ENCODE data around the gene NEK1. TPM values are rescaled to one million over a fixed set of nuclear protein-coding genes. Genes with fewer than 3 reads are reported as not detected.

NEK1 gene
- polyA plus RNA-seq, 1 of the 3 experiments (the other 2 are of a cell fraction), result 2.0 TPM

- CTCF ChIA-PET, result interaction anchor here (0.6 kb wide), 1 partner anchor 440 kb away, joined by 3 read pairs; no protein-coding TSS in a partner anchor
- TF ChIP-seq SIN3A (IDR thresholded peaks at IDR 0.05; ENCODE audit: borderline replicate concordance, low read depth, low read length) (no peak), FOXM1 (IDR thresholded peaks at IDR 0.05; ENCODE audit: low read depth) (no peak), EP300 (IDR thresholded peaks at IDR 0.05; ENCODE audit: borderline replicate concordance in 1 of 2, low read depth in 1 of 2, low read length in 1 of 2) (no peak), ELF1 (IDR thresholded peaks at IDR 0.05) (no peak), RFX5 (IDR thresholded peaks at IDR 0.05; ENCODE audit: low read length) (no peak), FOXJ3 (CRISPR knock-in tag; IDR thresholded peaks at IDR 0.05) (no peak), RAD21 (IDR thresholded peaks at IDR 0.05; ENCODE audit: low read length) (no peak), GATA2 (CRISPR knock-in tag; IDR thresholded peaks at IDR 0.05) (no peak), NFIC (IDR thresholded peaks at IDR 0.05; ENCODE audit: borderline replicate concordance) (no peak), JUND (IDR thresholded peaks at IDR 0.05) (no peak)
- no peaks in the 10 kb centered on the region for H3K79me2 ChIP-seq (ENCODE audit: insufficient read depth)
- POLR2A ChIA-PET, result no interaction called here
- H3F3A ChIP-seq (replicated peaks; ENCODE audit: insufficient read depth), result no peaks in the 10 kb centered on the region
- DNase-seq, result no peak
- no peak overlapping the region for H3K27ac ChIP-seq (ENCODE audit: low read depth in 2 of 2, low read length in 1 of 2)
- 0 out of 2 replicates have a peak, but pooled peaks cover 2% of the 10 kb centered on the region for H3K9me3 ChIP-seq
- no peaks in the 10 kb centered on the region for H4K20me1 ChIP-seq (ENCODE audit: insufficient read depth)
- H3K27me3 ChIP-seq (ENCODE audit: insufficient read depth), result no peaks in the 10 kb centered on the region
- peaks cover 9 to 18% of the 10 kb centered on the region in 2 experiments for H3K36me3 ChIP-seq (replicated peaks in 1 of 2; ENCODE audit: control insufficient read depth in 1 of 2, insufficient read depth in 2 of 2, low read length in 1 of 2)
- H2AFZ ChIP-seq (ENCODE audit: low read depth), result no peak overlapping the region
- H3K4me3 ChIP-seq (ENCODE audit: low read depth in 2 of 2, low read length in 1 of 2), result no peak overlapping the region
- H3K4me1 ChIP-seq (ENCODE audit: control insufficient read depth in 1 of 2, insufficient read depth in 2 of 2, low read depth in 1 of 2, low read length in 1 of 2), result peaks cover 0 to 4% of the 10 kb centered on the region in 2 experiments; a peak in 1 of 4 replicates
- no peaks in the 10 kb centered on the region for H3K9me2 ChIP-seq
- H3K4me2 ChIP-seq, result no peak overlapping the region
- H3K9ac ChIP-seq, result no peak overlapping the region
- 95% methylated on average over 3 of the region's 3 CpGs for WGBS (ENCODE audit: low lambda C conversion rate)
Measured at GRCh38 chr4:169464080-169464479, 148.3 kb downstream of the NEK1 start.

- WGBS (ENCODE audit: low lambda C conversion rate), result 93% methylated on average over 7 of the region's 7 CpGs
- TF ChIP-seq EP300 (IDR thresholded peaks at IDR 0.05; ENCODE audit: borderline replicate concordance in 1 of 2, low read depth in 1 of 2, low read length in 1 of 2) (no peak), NFIC (IDR thresholded peaks at IDR 0.05; ENCODE audit: borderline replicate concordance) (no peak), ZBTB33 (IDR thresholded peaks at IDR 0.05; ENCODE audit: borderline replicate concordance, low read depth) (no peak), RCOR1 (IDR thresholded peaks at IDR 0.05; ENCODE audit: low read length) (no peak), MXI1 (IDR thresholded peaks at IDR 0.05; ENCODE audit: low read depth, low read length) (no peak), IRF3 (IDR thresholded peaks at IDR 0.05; ENCODE audit: low read depth, low read length) (no peak), RFX5 (IDR thresholded peaks at IDR 0.05; ENCODE audit: low read length) (no peak), EZH2phosphoT487 (IDR thresholded peaks at IDR 0.05; ENCODE audit: borderline replicate concordance, low read depth) (no peak), ELF1 (IDR thresholded peaks at IDR 0.05) (no peak), CHD2 (IDR thresholded peaks at IDR 0.05; ENCODE audit: low read length, partially characterized antibody) (no peak), FOXM1 (IDR thresholded peaks at IDR 0.05; ENCODE audit: low read depth) (no peak), YY1 (IDR thresholded peaks at IDR 0.05; ENCODE audit: low read depth) (no peak), TEAD4 (IDR thresholded peaks at IDR 0.05; ENCODE audit: borderline replicate concordance, insufficient read depth) (no peak), JUND (IDR thresholded peaks at IDR 0.05) (no peak), FOSL2 (IDR thresholded peaks at IDR 0.05; ENCODE audit: borderline replicate concordance, low read depth) (no peak), MEF2A (IDR thresholded peaks at IDR 0.05; ENCODE audit: borderline replicate concordance, low read depth) (no peak), POLR2AphosphoS5 (IDR thresholded peaks at IDR 0.05; ENCODE audit: low read depth, low read length) (no peak), CTCF (IDR thresholded peaks at IDR 0.05) (no peak), GABPA (IDR thresholded peaks at IDR 0.05; ENCODE audit: low read depth) (no peak)
- Histone ChIP-seq H3K4me3 (ENCODE audit: low read depth in 2 of 2, low read length in 1 of 2) (no peak overlapping the region), H3K36me3 (replicated peaks in 1 of 2; ENCODE audit: control insufficient read depth in 1 of 2, insufficient read depth in 2 of 2, low read length in 1 of 2) (peaks cover 3 to 9% of the 10 kb centered on the region in 2 experiments), H2AFZ (ENCODE audit: low read depth) (no peak overlapping the region), H3K9me3 (no peaks in the 10 kb centered on the region), H3K4me1 (ENCODE audit: control insufficient read depth in 1 of 2, insufficient read depth in 2 of 2, low read depth in 1 of 2, low read length in 1 of 2) (peaks cover 0 to 4% of the 10 kb centered on the region in 2 experiments; a peak in 1 of 4 replicates), H3K79me2 (ENCODE audit: insufficient read depth) (no peaks in the 10 kb centered on the region), H3K27me3 (ENCODE audit: insufficient read depth) (no peaks in the 10 kb centered on the region), H3K9ac (no peak overlapping the region), H4K20me1 (ENCODE audit: insufficient read depth) (no peaks in the 10 kb centered on the region), H3K4me2 (no peak overlapping the region), H3K27ac (ENCODE audit: low read depth in 2 of 2, low read length in 1 of 2) (no peak overlapping the region), H3F3A (replicated peaks; ENCODE audit: insufficient read depth) (no peaks in the 10 kb centered on the region), H3K9me2 (no peaks in the 10 kb centered on the region)
- no peak for DNase-seq
- CTCF ChIA-PET, result interaction anchor here (0.7 kb wide), 1 partner anchor 211 kb away, joined by 4 read pairs; no protein-coding TSS in a partner anchor
- POLR2A ChIA-PET, result no interaction called here
Measured at GRCh38 chr4:169460081-169460480, 152.3 kb downstream of the NEK1 start.
